GM12891 (cell line): ENCODE data around the gene HESX1.

Experiments used
- PAX5 ChIP-seq: IDR thresholded peaks from 2 replicates; pipeline ENCODE4 v1.6.1; 2011; ENCODE audit warnings: low read length, moderate library complexity, mild to moderate bottlenecking; ENCODE audit not compliant: insufficient read depth, severe bottlenecking
- POLR2A ChIP-seq: IDR thresholded peaks from 2 replicates; pipeline ENCODE4 v1.6.1; 2011; ENCODE audit warnings: low read depth, low read length, control low read depth
- POLR2AphosphoS5 ChIP-seq: IDR thresholded peaks from 2 replicates; pipeline ENCODE4 v1.6.1; 2011; ENCODE audit warnings: low read depth, low read length, control low read depth
- POU2F2 ChIP-seq: IDR thresholded peaks from 2 replicates; pipeline ENCODE4 v1.6.1; 2011; ENCODE audit warnings: low read depth, mild to moderate bottlenecking, control low read depth, low read length, moderate library complexity
- SPI1 ChIP-seq: IDR thresholded peaks from 2 replicates; pipeline ENCODE4 v1.6.1; 2011; ENCODE audit warnings: low read depth, low read length, control low read depth
- TAF1 ChIP-seq: IDR thresholded peaks from 2 replicates; pipeline ENCODE4 v1.6.1; 2011; ENCODE audit warnings: low read depth, low read length, control low read depth

DNA sequence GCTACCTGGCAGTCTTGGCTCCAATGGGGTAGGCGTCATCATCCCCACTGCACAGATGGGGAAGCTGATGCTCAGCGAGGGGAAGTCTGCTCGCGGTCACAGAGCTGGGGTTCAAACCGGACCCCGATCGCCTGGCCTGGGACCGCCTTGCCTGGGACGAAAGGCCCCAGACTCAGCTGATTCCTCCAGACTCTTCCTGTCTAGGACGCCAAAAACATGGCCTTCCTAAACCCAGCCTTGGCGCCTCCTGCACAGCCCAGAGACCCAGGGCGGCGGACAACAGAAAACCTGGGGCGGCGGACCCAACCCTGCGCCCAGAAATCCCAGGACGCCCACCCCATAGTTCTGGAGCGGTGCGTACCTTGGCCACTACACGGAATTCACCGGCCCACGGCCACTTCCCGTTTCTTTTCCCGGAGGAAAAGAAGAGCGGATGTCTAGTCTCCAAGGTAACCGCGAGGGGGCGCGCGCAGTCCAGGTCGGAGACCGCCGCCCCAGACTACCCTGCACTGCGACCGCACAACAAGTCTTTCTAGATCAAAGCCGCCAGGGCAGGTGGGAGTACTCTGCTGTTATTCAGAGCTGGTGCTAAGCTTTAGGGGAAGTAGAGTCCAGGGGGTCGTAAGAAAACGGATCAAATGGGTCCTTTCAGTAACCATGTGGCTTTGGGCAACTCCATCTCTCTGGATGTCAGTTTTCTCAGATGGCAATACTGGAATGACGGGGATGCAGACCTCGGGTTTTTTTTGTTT is 29.7 kb downstream of the HESX1 start:
- TF ChIP-seq POLR2A, result no peak
- no peak for TF ChIP-seq POLR2AphosphoS5
- peak; percentile 90 for TF ChIP-seq SPI1
- no peak for TF ChIP-seq TAF1
- TF ChIP-seq PAX5, result no peak
- TF ChIP-seq POU2F2, result no peak; the same call in 1 of the 2 replicates
